HepG2 (cell line): ENCODE data around the gene JMY. TPM values are rescaled to one million over a fixed set of nuclear protein-coding genes. Genes with fewer than 3 reads are reported as not detected.

Source experiments
- ERF ChIP-seq: IDR thresholded peaks from 2 replicates; pipeline ENCODE4 v1.6.1; 2018; ENCODE audit warnings: missing biosample characterization, missing genetic modification reagents
- MED1 ChIP-seq: sonication (generic); formaldehyde crosslinking; IDR thresholded peaks from 2 replicates; pipeline ENCODE4 v1.4.0; 2020; ENCODE audit warnings: missing genetic modification reagents
- SMAD3 ChIP-seq: sonication (generic); formaldehyde crosslinking; IDR thresholded peaks from 2 replicates; pipeline ENCODE4 v1.4.0; 2020; ENCODE audit warnings: missing genetic modification reagents
- TFDP2 ChIP-seq: sonication (generic); formaldehyde crosslinking; IDR thresholded peaks from 2 replicates; pipeline ENCODE4 v1.4.0; 2020; ENCODE audit warnings: missing genetic modification reagents
- YEATS2 ChIP-seq: sonication (generic); formaldehyde crosslinking; IDR thresholded peaks from 2 replicates; pipeline ENCODE4 v1.4.0; 2020; ENCODE audit warnings: missing genetic modification reagents, borderline replicate concordance
- ZHX2 ChIP-seq, 2 experiments: sonication (generic) in 1 of 2; formaldehyde crosslinking in 1 of 2; IDR thresholded peaks; 2 replicates each; pipeline versions ENCODE4 v1.6.1 to v1.9.0; 2014 to 2022; ENCODE audit warnings: antibody characterized with exemption in 1 of 2, borderline replicate concordance in 1 of 2, inconsistent platforms in 1 of 2, low read depth in 1 of 2, missing genetic modification reagents in 1 of 2
- ZKSCAN1 ChIP-seq: fragments of 150-350 bp; IDR thresholded peaks from 2 replicates; pipeline ENCODE4 v1.6.1; 2014; ENCODE audit warnings: low read length
- ZNF280D ChIP-seq: sonication (generic); formaldehyde crosslinking; IDR thresholded peaks from 2 replicates; pipeline ENCODE4 v1.5.1; 2020; ENCODE audit warnings: mild to moderate bottlenecking, missing genetic modification reagents
- ZNF460 ChIP-seq: sonication (generic); formaldehyde crosslinking; IDR thresholded peaks from 2 replicates; pipeline ENCODE4 v1.5.1; 2020; ENCODE audit warnings: missing genetic modification reagents, mild to moderate bottlenecking, borderline replicate concordance
- polyA plus RNA-seq, 8 experiments: library from polyadenylated mRNA; depleted of rRNA in 3 of 8; stranded (reverse) in 7 of 8; unstranded in 1 of 8; fragments of >200 nt; fragmentation: Illumina TruSeq in 4 of 8; extraction: Trizol in 4 of 8; gene quantifications; 2 replicates each; pipeline versions ENCODE4 v1.2.1 to v1.2.3, GENCODE V29; 2011 to 2016; ENCODE audit warnings: low read depth in 4 of 8, missing spikeins in 1 of 8, mixed read lengths in 1 of 8; ENCODE audit not compliant: insufficient read depth in 1 of 8
- total RNA-seq, 5 experiments: library from RNA; depleted of rRNA; stranded (reverse); fragments of >200 nt; fragmentation: Illumina TruSeq; extraction: Trizol; gene quantifications; 2 replicates each; pipeline ENCODE4 v1.2.3, GENCODE V29; 2016; ENCODE audit warnings: low read depth in 1 of 5

The JMY gene
- total and polyA plus RNA-seq, 2 of the 13 experiments (the other 11 are each of a cell fraction or from before 2014, with no cell fraction given), result 4.0 to 4.2 TPM

- TF ChIP-seq ZHX2 (IDR thresholded peaks at IDR 0.05; ENCODE audit: low read depth) (no peak), ZHX2 (CRISPR knock-in tag; IDR thresholded peaks at IDR 0.05; ENCODE audit: borderline replicate concordance) (no peak), YEATS2 (CRISPR knock-in tag) (no peak), ZNF280D (CRISPR knock-in tag) (no peak), ZNF460 (CRISPR knock-in tag) (no peak), ZKSCAN1 (no peak), SMAD3 (CRISPR knock-in tag) (no peak), TFDP2 (CRISPR knock-in tag) (no peak), ERF (CRISPR knock-in tag) (no peak), MED1 (CRISPR knock-in tag) (no peak)
These were observed 26.0 kb downstream of the JMY start (continued) for GRCh38 chr5:79261897-79262296.
